K562 (cell line): Measurements from ENCODE around the gene PIM3. TPM values are rescaled to one million over a fixed set of nuclear protein-coding genes. Genes with fewer than 3 reads are reported as not detected.

Source experiments
- ATF4 ChIP-seq: fragments of 450-650 bp; formaldehyde crosslinking; IDR thresholded peaks from 2 replicates; pipeline ENCODE4 v1.4.0; 2022; ENCODE audit warnings: mild to moderate bottlenecking, moderate library complexity
- CBX8 ChIP-seq: fragments of 200-600 bp; sonication (generic); IDR thresholded peaks from 2 replicates; pipeline ENCODE4 v1.6.1; 2012; ENCODE audit warnings: borderline replicate concordance, mixed run types, low read depth, mild to moderate bottlenecking, moderate library complexity, mixed read lengths, low read length, control low read depth, inconsistent platforms; ENCODE audit not compliant: poor library complexity, severe bottlenecking; ENCODE audit errors: extremely low read depth
- CHD2 ChIP-seq: IDR thresholded peaks from 2 replicates; pipeline ENCODE4 v1.6.1; 2011; ENCODE audit warnings: low read depth, low read length
- CHD4 ChIP-seq: fragments of 200-600 bp; sonication (generic); IDR thresholded peaks from 3 replicates; pipeline ENCODE4 v1.6.1; 2012; ENCODE audit warnings: low read depth, mild to moderate bottlenecking, mixed read lengths, low read length, inconsistent platforms; ENCODE audit not compliant: insufficient read depth, insufficient replicate concordance, poor library complexity, severe bottlenecking
- CTBP1 ChIP-seq: fragments of 450-650 bp; IDR thresholded peaks from 2 replicates; pipeline ENCODE4 v1.6.1; 2016; ENCODE audit warnings: borderline replicate concordance
- E2F4 ChIP-seq: sonication (generic); formaldehyde crosslinking; IDR thresholded peaks from 2 replicates; pipeline ENCODE4 v1.8.0; 2022; ENCODE audit warnings: mild to moderate bottlenecking, low read depth, missing genetic modification reagents
- FOXA3 ChIP-seq, 2 experiments: fragments of 450-650 bp in 1 of 2; sonication (generic) in 1 of 2; formaldehyde crosslinking; IDR thresholded peaks in 1 of 2; conservative IDR thresholded peaks in 1 of 2; 2 replicates each; pipeline versions ENCODE4 v1.4.0 to v1.8.0; 2020 to 2022; ENCODE audit warnings: mild to moderate bottlenecking in 2 of 2, missing genetic modification reagents in 1 of 2
- GABPA ChIP-seq: fragments of 200-800 bp; sonication (Bioruptor generic); conservative IDR thresholded peaks from 2 replicates; pipeline ENCODE4 v1.6.1; 2016; ENCODE audit warnings: low read depth, missing genetic modification characterization, missing compliant biosample characterization
- HEY1 ChIP-seq: fragments of 250-450 bp; sonication (Bioruptor Pico); IDR thresholded peaks from 2 replicates; pipeline ENCODE4 v1.5.0; 2020; ENCODE audit warnings: mild to moderate bottlenecking, moderate library complexity, borderline replicate concordance
- HMGN3 ChIP-seq: IDR thresholded peaks from 2 replicates; pipeline ENCODE4 v1.6.1; 2011; ENCODE audit warnings: borderline replicate concordance, low read depth, mild to moderate bottlenecking, mixed read lengths, low read length; ENCODE audit not compliant: insufficient read length; ENCODE audit errors: extremely low read depth
- MED1 ChIP-seq: sonication (generic); formaldehyde crosslinking; IDR thresholded peaks from 2 replicates; pipeline ENCODE4 v1.8.1; 2023; ENCODE audit warnings: missing genetic modification reagents, borderline replicate concordance
- MEIS2 ChIP-seq: fragments of 450-650 bp; IDR thresholded peaks from 2 replicates; pipeline ENCODE4 v1.6.1; 2014; ENCODE audit warnings: mild to moderate bottlenecking; ENCODE audit not compliant: partially characterized antibody
- NCOA6 ChIP-seq: fragments of 450-650 bp; IDR thresholded peaks from 2 replicates; pipeline ENCODE4 v1.6.1; 2017; ENCODE audit warnings: mild to moderate bottlenecking
- NR1H2 ChIP-seq: sonication (generic); formaldehyde crosslinking; IDR thresholded peaks from 2 replicates; pipeline ENCODE4 v1.4.0; 2020; ENCODE audit warnings: mild to moderate bottlenecking, missing genetic modification reagents
- PCBP1 ChIP-seq: fragments of 200-400 bp; formaldehyde crosslinking; IDR thresholded peaks from 2 replicates; pipeline ENCODE4 v1.6.1; 2018; ENCODE audit warnings: mild to moderate bottlenecking, low read depth, low read length; ENCODE audit not compliant: poor library complexity, severe bottlenecking
- PHF20 ChIP-seq: fragments of 450-650 bp; IDR thresholded peaks from 2 replicates; pipeline ENCODE4 v1.6.1; 2018; ENCODE audit not compliant: partially characterized antibody
- PHTF2 ChIP-seq: fragments of 250-450 bp; sonication (Bioruptor Pico); IDR thresholded peaks from 2 replicates; pipeline ENCODE4 v1.5.0; 2021; ENCODE audit warnings: mild to moderate bottlenecking
- RUNX1 ChIP-seq: sonication (generic); IDR thresholded peaks from 2 replicates; pipeline ENCODE4 v1.6.1; 2016; ENCODE audit warnings: antibody characterized with exemption, low read depth
- SETDB1 ChIP-seq: IDR thresholded peaks from one replicate; pipeline ENCODE4 v1.6.1; 2012; ENCODE audit warnings: low read length, control low read depth, inconsistent platforms
- THRAP3 ChIP-seq: fragments of 450-650 bp; IDR thresholded peaks from 2 replicates; pipeline ENCODE4 v1.6.1; 2016; ENCODE audit warnings: mild to moderate bottlenecking, inconsistent platforms, borderline replicate concordance
- UBTF ChIP-seq, 2 experiments: IDR thresholded peaks; 2 replicates each; pipeline ENCODE4 v1.6.1; 2012; ENCODE audit warnings: improper control_type of control experiment in 2 of 2, low read depth in 2 of 2, low read length in 2 of 2, borderline replicate concordance in 1 of 2
- ZNF311 ChIP-seq: fragments of 250-450 bp; sonication (Bioruptor Pico); IDR thresholded peaks from 2 replicates; pipeline ENCODE4 v1.4.0; 2020; ENCODE audit warnings: mild to moderate bottlenecking, moderate library complexity
- ZNF507 ChIP-seq: conservative IDR thresholded peaks from 2 replicates; pipeline ENCODE4 v1.6.1; 2017; ENCODE audit warnings: missing genetic modification characterization, missing compliant biosample characterization
- polyA plus RNA-seq, 8 experiments: library from polyadenylated mRNA; depleted of rRNA in 4 of 8; stranded (reverse) in 5 of 8; unstranded in 3 of 8; fragments of >200 nt; fragmentation: Nextera tagmentation in 2 of 8; fragmentation: Illumina TruSeq in 1 of 8; extraction: Ambion mirVana in 2 of 8; extraction: Trizol in 1 of 8; gene quantifications; 2 replicates each; pipeline versions ENCODE4 v1.2.1 to v1.2.3, GENCODE V29; 2011 to 2014; ENCODE audit warnings: inconsistent platforms in 1 of 8, missing spikeins in 1 of 8
- total RNA-seq, 7 experiments: library from RNA; depleted of rRNA in 6 of 7; stranded (reverse); fragments of >200 nt in 6 of 7; fragmentation: Illumina TruSeq in 2 of 7; extraction: Trizol in 2 of 7; gene quantifications; 2 replicates each; pipeline versions ENCODE4 v1.2.1 to v1.2.3, GENCODE V29; 2011 to 2021; ENCODE audit warnings: low replicate concordance in 1 of 7

The PIM3 gene
- total and polyA plus RNA-seq, 9 of the 15 experiments (the other 6 are each of a cell fraction or from before 2014, with no cell fraction given): 0.24 to 40.5 (median 5.3) TPM

- TF ChIP-seq GABPA (peak; percentile 88), PCBP1 (no peak), CTBP1 (peak; percentile 90), ZNF311 (CRISPR knock-in tag) (no peak), RUNX1 (no peak), ATF4 (CRISPR knock-in tag) (no peak), MED1 (no peak), CBX8 (no peak), MEIS2 (peak; percentile 21), FOXA3 (CRISPR knock-in tag; conservative IDR thresholded peaks at IDR 0.05 in 1 of 2, IDR thresholded peaks at IDR 0.05 in 1 of 2) (no peak), CHD4 (no peak), NCOA6 (no peak), HEY1 (CRISPR knock-in tag) (no peak), NR1H2 (CRISPR knock-in tag) (no peak), CHD2 (peak; percentile 28; the same call in 1 of the 2 replicates), ZNF507 (tag) (no peak), PHTF2 (CRISPR knock-in tag) (no peak), UBTF (IDR thresholded peaks at IDR 0.05; ENCODE audit: borderline replicate concordance in 1 of 2, low read depth in 2 of 2, low read length in 2 of 2) (0 out of 4 replicates have a peak, but pooled peaks of 1 of the 2 experiments have one; percentile 52), PHF20 (peak; percentile 55), SETDB1 (no peak), E2F4 (no peak), THRAP3 (no peak), HMGN3 (peak; percentile 77)
These were observed 42.3 kb upstream of the PIM3 start, which contains the start of the genes ALG12 and CRELD2 (continued) for GRCh38 chr22:49917974-49918910.
